WTC11 (cell line): ENCODE results near the gene CCDC6. TPM values are rescaled to one million over a fixed set of nuclear protein-coding genes. Genes with fewer than 3 reads are reported as not detected.
A peak's percentile ranks its signal among the peaks of the same experiment; 100 is the strongest.

ENCODE experiments used
- ATAC-seq: fragments of 200-7000 bp; cut with Tn5 transposase; 2 replicates; pipeline ENCODE4 v1.10.0; 2021; ENCODE audit warnings: mild to moderate bottlenecking, moderate library complexity
- CTCF ChIA-PET: fragments of 300-600 bp; sonication (Branson Sonifier 250); formaldehyde crosslinking; loops from one replicate; lab custom pipeline; 2021; ENCODE audit warnings: antibody characterized with exemption; lab: Charles Lee
- POLR2A ChIA-PET: fragments of 350-600 bp; sonication (Branson Sonifier 250); formaldehyde crosslinking; loops from one replicate; lab custom pipeline; 2021; ENCODE audit warnings: antibody characterized with exemption; lab: Charles Lee
- DNase-seq: peaks from one replicate; pipeline ENCODE4 v3.0.0; 2021; ENCODE audit warnings: low spot score
- H3K27ac Mint-ChIP-seq: 2 replicates; pipeline ENCODE4 v1.8.0; 2021; ENCODE audit warnings: mixed read lengths
- H3K27me3 Mint-ChIP-seq: 2 replicates; pipeline ENCODE4 v1.8.0; 2021; ENCODE audit warnings: low read depth, mild to moderate bottlenecking, moderate library complexity, mixed read lengths
- H3K36me3 Mint-ChIP-seq: 2 replicates; pipeline ENCODE4 v1.8.0; 2021; ENCODE audit warnings: mixed read lengths
- H3K4me1 Mint-ChIP-seq: 2 replicates; pipeline ENCODE4 v1.8.0; 2022; ENCODE audit warnings: mixed read lengths
- H3K4me3 Mint-ChIP-seq: 2 replicates; pipeline ENCODE4 v1.8.0; 2021; ENCODE audit warnings: mild to moderate bottlenecking, moderate library complexity, mixed read lengths
- H3K9me3 Mint-ChIP-seq: 2 replicates; pipeline ENCODE4 v1.8.0; 2021; ENCODE audit warnings: mixed read lengths
- E2F4 ChIP-seq: sonication (generic); formaldehyde crosslinking; IDR thresholded peaks from 2 replicates; pipeline ENCODE4 v1.8.1; 2022; ENCODE audit warnings: low read depth, mild to moderate bottlenecking, moderate library complexity, missing genetic modification reagents, borderline replicate concordance
- ESRRA ChIP-seq: sonication (generic); formaldehyde crosslinking; IDR thresholded peaks from 2 replicates; pipeline ENCODE4 v1.8.1; 2022; ENCODE audit warnings: mild to moderate bottlenecking, missing genetic modification reagents, borderline replicate concordance
- FOXK1 ChIP-seq: sonication (generic); formaldehyde crosslinking; IDR thresholded peaks from 2 replicates; pipeline ENCODE4 v1.8.0; 2022; ENCODE audit warnings: mild to moderate bottlenecking, moderate library complexity, missing genetic modification reagents
- GABPB1 ChIP-seq: sonication (generic); formaldehyde crosslinking; IDR thresholded peaks from 2 replicates; pipeline ENCODE4 v1.8.1; 2023; ENCODE audit warnings: mild to moderate bottlenecking, missing genetic modification reagents
- GRHL2 ChIP-seq: fragments of 250-450 bp; sonication (Bioruptor Pico); IDR thresholded peaks from 2 replicates; pipeline ENCODE4 v1.8.0; 2022; ENCODE audit warnings: mild to moderate bottlenecking, moderate library complexity; ENCODE audit not compliant: insufficient replicate concordance, severe bottlenecking
- GTF2I ChIP-seq: fragments of 250-450 bp; sonication (Bioruptor Pico); conservative IDR thresholded peaks from 2 replicates; pipeline ENCODE4 v1.4.0; 2021; ENCODE audit warnings: mild to moderate bottlenecking
- JAZF1 ChIP-seq: fragments of 250-450 bp; sonication (Bioruptor Pico); IDR thresholded peaks from 2 replicates; pipeline ENCODE4 v1.9.0; 2021; ENCODE audit warnings: moderate library complexity, mild to moderate bottlenecking, inconsistent platforms
- NR2C2 ChIP-seq: sonication (generic); formaldehyde crosslinking; IDR thresholded peaks from 2 replicates; pipeline ENCODE4 v1.8.0; 2022; ENCODE audit warnings: mild to moderate bottlenecking, missing genetic modification reagents
- PRDM15 ChIP-seq: sonication (generic); formaldehyde crosslinking; IDR thresholded peaks from 2 replicates; pipeline ENCODE4 v1.8.0; 2022; ENCODE audit warnings: missing genetic modification reagents
- PREB ChIP-seq: sonication (generic); formaldehyde crosslinking; IDR thresholded peaks from 2 replicates; pipeline ENCODE4 v1.8.1; 2022; ENCODE audit warnings: mild to moderate bottlenecking, missing genetic modification reagents, moderate library complexity, borderline replicate concordance
- RORB ChIP-seq: fragments of 250-450 bp; sonication (Bioruptor Pico); IDR thresholded peaks from 2 replicates; pipeline ENCODE4 v1.9.0; 2021; ENCODE audit warnings: mild to moderate bottlenecking
- SMAD4 ChIP-seq: sonication (generic); formaldehyde crosslinking; IDR thresholded peaks from 2 replicates; pipeline ENCODE4 v1.8.0; 2022; ENCODE audit warnings: mild to moderate bottlenecking, missing genetic modification reagents
- SP1 ChIP-seq: sonication (generic); formaldehyde crosslinking; conservative IDR thresholded peaks from 2 replicates; pipeline ENCODE4 v1.8.1; 2022; ENCODE audit warnings: missing genetic modification reagents
- TEAD1 ChIP-seq: sonication (generic); formaldehyde crosslinking; IDR thresholded peaks from 2 replicates; pipeline ENCODE4 v1.8.0; 2022; ENCODE audit warnings: mild to moderate bottlenecking, missing genetic modification reagents
- ZBTB21 ChIP-seq: sonication (generic); formaldehyde crosslinking; IDR thresholded peaks from 2 replicates; pipeline ENCODE4 v1.8.1; 2023; ENCODE audit warnings: mild to moderate bottlenecking, missing genetic modification reagents, borderline replicate concordance
- ZNF121 ChIP-seq: sonication (generic); formaldehyde crosslinking; IDR thresholded peaks from 2 replicates; pipeline ENCODE4 v1.8.0; 2023; ENCODE audit warnings: missing genetic modification reagents
- ZNF138 ChIP-seq: sonication (generic); formaldehyde crosslinking; conservative IDR thresholded peaks from 2 replicates; pipeline ENCODE4 v1.8.1; 2022; ENCODE audit warnings: mild to moderate bottlenecking, moderate library complexity, missing genetic modification reagents
- ZNF232 ChIP-seq: sonication (generic); formaldehyde crosslinking; IDR thresholded peaks from 2 replicates; pipeline ENCODE4 v1.8.0; 2022; ENCODE audit warnings: mild to moderate bottlenecking, missing genetic modification reagents
- ZNF263 ChIP-seq: sonication (generic); formaldehyde crosslinking; IDR thresholded peaks from 2 replicates; pipeline ENCODE4 v1.8.1; 2022; ENCODE audit warnings: low read depth, mild to moderate bottlenecking, moderate library complexity, missing genetic modification reagents
- ZNF396 ChIP-seq: fragments of 250-450 bp; sonication (Bioruptor Pico); IDR thresholded peaks from 2 replicates; pipeline ENCODE4 v1.8.0; 2021; ENCODE audit warnings: mild to moderate bottlenecking, moderate library complexity, borderline replicate concordance
- total RNA-seq: library from RNA; stranded (reverse); gene quantifications from 3 replicates; pipeline ENCODE4 v1.2.3, GENCODE V29; 2021

The CCDC6 gene
- total RNA-seq, 1 experiment from 2014 or later = 55.2 TPM

- Mint-ChIP-seq H3K4me1 (peaks cover 17% of the 10 kb centered on the region), H3K36me3 (peaks cover 7% of the 10 kb centered on the region), H3K9me3 (peaks cover 45% of the 10 kb centered on the region), H3K4me3 (no peak overlapping the region), H3K27ac (peak overlapping the region; percentile 37; the same call in 1 of the 2 replicates), H3K27me3 (no peaks in the 10 kb centered on the region; the same call in 1 of the 2 replicates)
- ATAC-seq (peak; percentile 95), DNase-seq (no peak)
- ChIA-PET CTCF (interaction anchor here (0.9 kb wide), 1 partner anchor 68 kb away, joined by 4 read pairs; no protein-coding TSS in a partner anchor), POLR2A (no interaction called here)
- no peak for TF ChIP-seq ESRRA (CRISPR knock-in tag)
- TF ChIP-seq PREB (CRISPR knock-in tag) = no peak
- TF ChIP-seq SMAD4 (CRISPR knock-in tag) = no peak
- TF ChIP-seq TEAD1 (CRISPR knock-in tag) = no peak
- TF ChIP-seq E2F4 (CRISPR knock-in tag) = no peak
- TF ChIP-seq GRHL2 (CRISPR knock-in tag) = no peak
- TF ChIP-seq ZNF396 = no peak
- no peak for TF ChIP-seq GTF2I (CRISPR knock-in tag)
- no peak for TF ChIP-seq ZBTB21
- TF ChIP-seq JAZF1 = no peak
- TF ChIP-seq NR2C2 = no peak
- TF ChIP-seq FOXK1 (CRISPR knock-in tag) = no peak
- TF ChIP-seq GABPB1 (CRISPR knock-in tag) = no peak
- TF ChIP-seq ZNF138 (CRISPR knock-in tag) = no peak
- no peak for TF ChIP-seq RORB (CRISPR knock-in tag)
These were observed 143.9 kb downstream of the CCDC6 start for GRCh38 chr10:59762505-59762904.

- ATAC-seq (no peak), DNase-seq (no peak)
- Mint-ChIP-seq H3K9me3 (peaks cover 19% of the 10 kb centered on the region), H3K27me3 (no peaks in the 10 kb centered on the region; the same call in 1 of the 2 replicates), H3K4me3 (no peak overlapping the region), H3K4me1 (peaks cover 14% of the 10 kb centered on the region), H3K27ac (no peak overlapping the region), H3K36me3 (peaks cover 7% of the 10 kb centered on the region)
- CTCF ChIA-PET = no interaction called here
- POLR2A ChIA-PET = interaction anchor here (0.7 kb wide), 1 partner anchor 35 kb away, joined by 3 read pairs; no protein-coding TSS in a partner anchor
- TF ChIP-seq ZNF396 (no peak), ZNF263 (CRISPR knock-in tag) (no peak), PRDM15 (CRISPR knock-in tag) (no peak), ZNF121 (CRISPR knock-in tag) (no peak), SP1 (CRISPR knock-in tag) (no peak), ZNF232 (CRISPR knock-in tag) (no peak)
These were observed 148.4 kb downstream of the CCDC6 start for GRCh38 chr10:59757966-59758365.
